Stimulated activated CD8-positive, alpha-beta memory T cell treated with anti-CD3 and anti-CD28 coated beads, Interleukin-4, amount 100 ng/mL, for 4 hours (primary cell): ENCODE measurements around the gene KNOP1.

Experiments
- DNase-seq, 2 donors: peaks; one replicate each; pipeline ENCODE4 v3.0.0-alpha.2; 2020; ENCODE audit warnings: low read depth in 2 of 2, low spot score in 1 of 2

The KNOP1 gene

DNA sequence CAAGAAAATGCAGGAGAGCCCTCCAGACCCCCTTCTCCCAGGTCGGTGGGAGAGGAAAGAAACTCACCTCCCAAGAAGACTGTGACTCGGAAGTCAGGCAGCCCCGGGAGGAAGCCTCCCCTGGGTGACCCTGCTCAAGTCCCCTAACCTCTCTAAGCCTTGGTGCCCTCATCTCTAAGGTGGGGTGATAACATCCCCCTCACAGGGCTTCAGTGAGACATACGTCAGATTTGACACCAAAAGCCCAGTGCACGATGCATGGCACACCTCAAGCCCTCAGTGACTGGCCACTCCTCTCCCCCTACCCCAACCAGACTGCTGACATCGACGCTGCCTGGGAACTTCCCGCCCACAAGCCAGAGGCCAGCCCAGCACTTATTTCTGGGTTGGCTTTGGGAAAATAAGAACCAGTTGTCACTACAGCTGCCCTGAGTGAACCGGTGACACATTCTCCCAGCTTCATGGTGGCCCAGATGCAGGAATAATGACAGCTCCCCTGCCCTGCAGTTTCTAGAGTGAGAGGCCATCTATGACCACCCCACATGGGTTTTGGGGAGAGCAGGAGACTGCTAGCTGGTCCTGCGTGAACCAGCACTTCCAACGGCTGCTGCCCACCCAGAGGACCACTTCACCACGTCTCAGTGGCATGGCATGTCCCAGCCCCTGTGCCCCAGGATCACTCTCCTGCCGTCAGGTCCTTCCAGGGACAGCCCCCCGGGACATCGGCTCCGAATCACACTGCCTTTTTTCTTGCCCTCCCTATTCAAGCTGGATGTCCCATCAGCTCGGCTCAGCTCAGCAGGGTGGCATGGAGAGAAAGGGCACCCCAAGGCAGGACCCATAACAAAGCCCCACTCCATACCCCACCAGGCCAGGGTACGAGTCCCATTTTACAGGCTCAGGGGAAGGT lies 9.5 kb downstream of the KNOP1 start:
- no peak for DNase-seq

DNA sequence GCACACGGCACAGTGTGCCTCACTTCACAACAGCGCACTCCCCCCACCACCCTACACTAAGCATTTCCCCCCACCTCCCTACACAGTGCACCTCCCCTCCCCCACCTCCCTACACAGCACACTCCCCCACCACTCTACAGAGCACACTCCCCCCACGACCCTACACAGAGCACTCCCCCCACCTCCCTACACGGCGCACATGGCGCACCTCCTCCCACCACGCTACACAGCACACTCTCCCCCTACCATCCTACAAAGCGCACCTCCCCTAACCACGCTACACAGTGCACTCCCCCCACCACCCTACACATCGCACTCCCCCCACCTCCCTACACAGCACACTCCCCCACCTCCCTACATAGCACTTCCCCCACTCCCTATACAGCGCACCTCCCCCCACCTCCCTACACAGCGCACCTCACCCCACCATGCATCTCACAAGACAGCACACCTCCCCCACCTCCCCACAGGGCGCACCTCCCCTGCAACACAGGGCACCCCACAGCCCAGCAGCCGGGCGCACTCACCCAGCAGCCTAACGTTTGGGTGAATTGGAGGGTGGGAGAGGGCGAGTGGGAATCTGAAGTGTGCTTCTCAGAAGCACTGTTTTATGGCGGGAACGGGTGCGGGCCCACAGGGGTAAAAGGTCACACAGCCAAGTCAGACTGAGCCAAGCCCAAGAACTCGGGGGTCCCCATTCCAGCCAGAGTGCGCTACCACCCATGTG lies 10.3 kb downstream of the KNOP1 start:
- no peak for DNase-seq

GRCh38 chr16:19706846-19707245 lies 11.2 kb downstream of the KNOP1 start:
- no peak for DNase-seq

DNA sequence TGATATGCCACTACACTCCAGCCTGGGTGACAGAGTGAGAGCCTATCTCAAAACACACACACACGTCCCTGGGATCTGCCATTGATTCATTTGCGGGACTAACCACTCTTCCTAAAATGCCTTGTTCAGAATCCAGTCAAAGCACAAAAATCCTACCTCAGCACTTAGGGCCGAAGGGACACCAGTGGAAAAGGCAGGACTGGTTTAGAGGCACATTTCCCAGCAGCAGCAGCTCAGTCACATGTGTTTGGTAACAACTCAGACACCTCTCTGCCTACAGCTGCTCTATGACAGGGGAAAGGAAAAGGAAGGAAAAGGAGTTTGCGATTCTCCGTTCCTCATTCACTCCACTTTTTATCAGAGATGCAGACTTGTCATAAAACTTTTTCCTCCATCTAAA lies 12.2 kb downstream of the KNOP1 start:
- no peak for DNase-seq

DNA sequence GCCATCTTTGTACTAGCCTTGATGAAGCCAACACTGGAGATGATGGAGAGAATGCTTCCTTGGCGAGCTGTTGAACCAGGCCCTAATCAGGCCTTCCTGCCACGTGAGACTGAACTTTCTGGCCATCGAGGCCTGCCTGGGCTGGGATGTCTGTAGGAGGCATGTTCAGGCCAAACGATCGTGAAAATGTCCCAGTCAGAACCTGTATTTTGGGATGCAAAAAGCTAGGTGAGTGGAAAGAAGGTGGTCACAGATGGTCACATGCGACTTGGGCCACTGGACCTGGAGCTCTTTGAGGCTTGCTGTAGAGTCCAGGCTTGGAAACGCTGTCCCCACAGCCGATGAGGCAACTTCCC lies 12.9 kb downstream of the KNOP1 start:
- no peak for DNase-seq

DNA sequence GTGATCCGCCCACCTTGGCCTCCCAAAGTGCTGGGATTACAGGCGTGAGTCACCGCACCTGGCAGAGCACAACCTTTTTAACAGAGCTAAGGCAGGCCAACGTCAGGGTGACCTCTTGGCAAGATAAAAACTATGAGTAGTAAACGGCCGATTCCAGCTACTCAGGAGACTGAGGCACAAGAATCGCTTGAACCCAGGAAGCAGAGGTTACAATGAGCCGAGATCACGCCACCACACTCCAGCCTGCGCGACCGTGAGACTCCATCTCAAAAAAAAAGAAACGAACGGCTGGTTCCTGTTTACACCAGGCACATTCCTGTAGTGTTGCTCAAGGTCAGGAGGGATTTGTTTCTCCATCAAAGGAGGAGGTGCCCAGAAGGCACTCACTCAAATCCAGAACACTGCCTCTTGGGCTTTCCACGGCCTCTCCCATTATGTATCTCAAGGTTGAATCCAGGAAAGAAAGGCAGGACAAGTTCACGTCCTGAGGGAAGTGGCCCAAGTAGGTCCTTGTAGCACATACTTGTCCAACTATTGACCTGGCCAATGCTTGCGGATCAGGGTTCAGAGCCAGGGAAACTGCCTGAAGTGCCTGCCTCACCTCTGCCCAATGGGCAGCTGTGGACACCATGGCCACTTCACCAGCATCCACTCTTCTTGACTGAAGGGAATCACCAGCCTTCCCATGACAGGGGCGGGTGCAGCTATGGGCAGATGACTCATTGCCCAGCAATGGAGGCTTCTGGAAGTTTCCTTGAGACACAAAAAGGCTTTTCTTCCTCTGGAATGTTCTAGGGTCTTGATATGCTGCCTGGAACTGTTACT lies 13.5 kb downstream of the KNOP1 start:
- no peak for DNase-seq

- no peak for DNase-seq
Measured at GRCh38 chr16:19703172-19703889, 14.7 kb downstream of the KNOP1 start.

DNA sequence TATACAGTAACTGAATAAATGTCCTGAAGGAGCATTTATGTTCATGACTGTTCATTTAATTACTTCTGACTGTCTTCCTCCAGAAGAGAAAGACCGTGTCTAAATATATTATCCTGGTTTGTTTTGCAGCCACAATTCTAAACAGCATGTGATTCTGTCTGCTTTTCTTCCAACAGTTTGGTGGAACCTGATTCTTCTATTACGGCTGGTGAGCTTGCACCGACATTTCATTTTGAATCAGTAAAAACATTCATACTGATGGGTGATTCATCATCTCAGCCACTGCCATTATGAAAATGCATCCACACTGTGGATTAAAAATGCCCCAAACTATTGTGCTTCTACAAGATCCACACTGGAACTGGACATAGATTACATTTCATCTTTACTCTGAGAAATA lies 16.9 kb downstream of the KNOP1 start:
- DNase-seq, result no peak

DNA sequence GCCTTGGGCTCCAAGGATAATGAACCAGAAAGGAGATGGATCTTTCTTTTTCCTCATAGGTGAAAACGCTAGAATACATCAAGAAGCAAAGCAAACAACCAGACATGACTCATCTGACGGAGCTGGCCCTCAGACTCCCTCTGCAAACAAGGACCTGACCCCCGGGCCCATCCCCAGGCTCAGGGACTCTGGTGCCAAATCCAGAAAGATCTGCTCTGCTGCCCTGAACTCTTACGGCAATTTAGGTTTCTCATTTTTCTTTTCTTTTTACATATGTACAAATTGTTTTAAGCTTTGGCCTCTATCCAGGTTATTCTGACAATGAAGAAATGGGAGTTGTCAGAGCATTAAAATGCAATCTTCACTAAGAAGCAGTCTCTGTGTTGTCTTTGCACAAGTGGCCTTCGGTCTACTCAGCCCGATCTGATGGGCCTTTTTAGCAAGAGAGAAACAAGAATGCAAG lies 17.7 kb downstream of the KNOP1 start:
- no peak for DNase-seq

DNA sequence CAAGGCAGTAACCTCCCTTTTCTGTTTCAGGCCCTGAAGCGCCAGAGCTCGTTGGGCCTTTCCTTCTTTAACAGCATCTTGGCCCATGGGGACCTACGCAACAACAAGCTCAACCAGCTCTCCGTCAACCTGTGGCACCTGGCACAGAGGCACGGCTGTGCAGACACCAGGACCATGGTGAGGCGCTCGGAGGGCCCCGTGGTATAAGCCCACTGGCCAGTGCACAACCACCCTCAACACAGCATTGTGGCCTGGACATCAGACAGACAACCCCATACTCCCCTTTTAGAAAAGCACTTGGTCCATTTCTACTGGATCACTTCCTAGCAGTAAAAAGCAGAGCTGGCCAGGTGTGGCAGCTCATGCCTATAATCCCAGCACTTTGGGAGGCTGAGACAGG lies 18.6 kb downstream of the KNOP1 start:
- no peak for DNase-seq

- DNase-seq, result no peak
Measured at GRCh38 chr16:19698480-19699465, 19.3 kb downstream of the KNOP1 start.

GRCh38 chr16:19697756-19698318 lies 20.2 kb downstream of the KNOP1 start:
- no peak for DNase-seq

DNA sequence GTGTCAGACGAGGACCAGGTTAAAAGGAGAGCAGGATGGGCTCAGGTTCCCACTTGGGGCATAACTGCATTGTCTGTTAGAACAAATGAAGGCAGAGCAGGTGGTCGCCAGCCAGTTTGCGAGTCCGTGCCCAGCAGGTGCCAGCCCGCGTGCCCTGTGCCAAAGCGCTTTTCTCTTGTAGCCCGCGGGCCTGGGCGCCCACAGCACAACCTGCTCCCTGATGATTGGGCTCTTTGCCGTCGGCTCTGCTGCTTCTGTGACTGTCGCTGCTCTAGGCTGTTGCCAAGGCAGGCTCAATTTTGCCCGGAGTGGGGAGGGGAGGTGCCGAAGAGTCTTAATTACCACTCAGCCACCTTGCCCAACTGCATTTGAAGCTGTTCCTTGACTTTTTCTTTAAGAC lies 21.1 kb downstream of the KNOP1 start:
- DNase-seq, result no peak

DNA sequence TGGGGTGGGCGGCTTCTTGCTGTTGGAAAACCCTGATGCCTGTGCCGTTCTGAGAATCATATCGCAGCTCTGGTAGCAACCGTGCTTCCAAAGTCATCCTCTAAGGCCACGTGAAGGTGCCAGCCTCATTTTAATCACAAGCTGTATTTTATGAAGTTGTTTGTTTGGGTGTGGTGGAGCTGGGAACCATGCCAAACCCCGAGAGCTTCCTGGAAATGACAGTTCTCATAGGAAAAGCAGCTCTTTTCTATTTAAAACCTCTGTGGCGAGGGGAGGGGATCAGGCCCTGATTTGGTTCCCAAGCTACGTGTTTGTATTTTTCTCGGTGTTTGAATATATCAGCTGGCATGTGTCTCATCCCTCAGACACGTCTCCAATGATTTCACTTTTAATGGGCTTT lies 21.7 kb downstream of the KNOP1 start:
- peak; percentile 6 to 11 for DNase-seq

DNA sequence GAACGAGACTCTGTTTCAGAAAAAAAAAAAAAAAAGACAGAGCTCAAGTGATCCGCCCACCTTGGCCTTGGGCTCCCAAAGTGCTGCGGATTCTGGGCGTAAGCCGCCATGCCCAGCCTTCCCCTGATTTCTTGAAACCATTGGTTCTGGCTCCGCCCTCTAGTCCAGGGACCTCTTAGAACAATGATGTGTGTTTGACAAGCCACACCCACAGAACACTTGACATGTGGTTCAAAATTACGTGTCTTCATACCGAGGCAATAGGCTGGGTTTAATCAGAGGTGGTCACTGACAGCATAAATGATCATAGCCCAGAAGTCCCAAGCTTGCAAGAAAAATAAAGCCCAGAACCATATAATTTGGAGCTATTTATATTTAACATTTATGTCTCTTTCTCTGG lies 23.0 kb downstream of the KNOP1 start:
- DNase-seq, result no peak

DNA sequence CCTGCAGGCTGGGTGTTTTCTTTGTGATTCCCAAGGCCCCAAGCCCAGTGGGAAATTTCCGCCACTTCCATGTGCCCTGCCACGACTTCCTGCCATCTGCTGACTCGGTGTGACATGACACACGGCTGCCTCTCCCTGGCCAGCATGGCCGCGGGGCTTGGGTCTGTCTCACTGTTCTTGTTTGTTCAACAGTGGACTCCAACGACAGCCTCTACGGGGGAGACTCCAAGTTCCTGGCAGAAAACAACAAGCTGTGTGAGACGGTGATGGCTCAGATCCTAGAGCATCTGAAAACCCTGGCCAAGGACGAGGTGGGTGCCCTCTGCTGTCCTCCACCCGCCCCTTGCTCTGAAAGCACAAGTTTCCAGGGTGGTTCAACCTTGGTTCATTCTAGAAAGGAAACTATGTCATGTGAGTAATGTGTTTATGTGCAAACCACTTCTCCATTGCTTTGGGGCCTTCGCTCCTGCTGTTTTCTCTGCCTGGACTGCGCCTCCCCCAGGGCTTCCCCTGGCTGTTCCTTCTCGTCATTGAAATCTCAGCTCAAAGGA lies 26.8 kb downstream of the KNOP1 start:
- no peak for DNase-seq

GRCh38 chr16:19690196-19690595 lies 27.8 kb downstream of the KNOP1 start:
- DNase-seq, result no peak

- DNase-seq, result no peak
Measured at GRCh38 chr16:19689342-19689741, 28.7 kb downstream of the KNOP1 start.

GRCh38 chr16:19688396-19689024 lies 29.5 kb downstream of the KNOP1 start:
- no peak for DNase-seq
